Activated CD4-positive, alpha-beta T cell treated with anti-CD3 and anti-CD28 coated beads for 1 hour (primary cell): ENCODE data around the gene FAM90A26.
"Not testable (repeated sequence)": the region's sequence is repeated elsewhere in the genome, so short reads cannot be mapped to it uniquely, and the experiment has no call there.

Experiments used
- DNase-seq: peaks from one replicate; pipeline ENCODE4 v3.0.0-alpha.2; 2020

Gene FAM90A26

GRCh38 chr4:9160046-9160445, 10.2 kb upstream of the FAM90A26 start:
- not testable (repeated sequence) for DNase-seq

GRCh38 chr4:9165990-9166389, 4.2 kb upstream of the FAM90A26 start:
- DNase-seq: not testable (repeated sequence)

GRCh38 chr4:9210357-9210756, 40.1 kb downstream of the FAM90A26 start, which contains the start of gene USP17L10:
Gene USP17L10, plus strand, starts transcription at chr4:9210657. Its CDS starts 0 bp downstream, at chr4:9210657.
- DNase-seq: not testable (repeated sequence)

- DNase-seq: not testable (repeated sequence)
Observed at GRCh38 chr4:9214701-9215100, 44.5 kb downstream of the FAM90A26 start.

GRCh38 chr4:9215105-9215504, 44.9 kb downstream of the FAM90A26 start, which contains the start of gene USP17L11:
Gene USP17L11, plus strand, starts transcription at chr4:9215405. Its CDS starts 0 bp downstream, at chr4:9215405.
- not testable (repeated sequence) for DNase-seq

- DNase-seq: not testable (repeated sequence)
Observed at GRCh38 chr4:9219852-9220251, 49.6 kb downstream of the FAM90A26 start, which contains the start of gene USP17L12. Gene USP17L12, plus strand, starts transcription at chr4:9220152. Its CDS starts 0 bp downstream, at chr4:9220152.

- DNase-seq: not testable (repeated sequence)
Observed at GRCh38 chr4:9224596-9224995, 54.4 kb downstream of the FAM90A26 start, which contains the start of gene USP17L13. Gene USP17L13, plus strand, starts transcription at chr4:9224896. Its CDS starts 0 bp downstream, at chr4:9224896.
